ENCODE results near the gene ATP5PB.

The ATP5PB gene

GRCh38 chr1:111448918-111449702 lies at the start of gene ATP5PB, which contains the start of gene WDR77:
TSS of gene ATP5PB (plus strand) at chr1:111449464. CDS start at chr1:111449542, 78 bp downstream.
TSS of gene WDR77 (minus strand) at chr1:111449256. CDS start at chr1:111449169, 87 bp downstream.
- DNase-seq = peak; percentile 93

GRCh38 chr1:111399792-111400610 lies 49.3 kb upstream of the ATP5PB start:
- no peak for DNase-seq

- no peak for DNase-seq
These were observed 47.2 kb upstream of the ATP5PB start for GRCh38 chr1:111402083-111402482.

GRCh38 chr1:111404588-111404987 lies 44.7 kb upstream of the ATP5PB start:
- no peak for DNase-seq

GRCh38 chr1:111406321-111406768 lies 42.9 kb upstream of the ATP5PB start:
- DNase-seq = no peak

- DNase-seq = no peak
These were observed 42.0 kb upstream of the ATP5PB start for GRCh38 chr1:111407301-111407700.

GRCh38 chr1:111412839-111413238 lies 36.4 kb upstream of the ATP5PB start:
- no peak for DNase-seq

GRCh38 chr1:111414756-111415155 lies 34.5 kb upstream of the ATP5PB start:
- no peak for DNase-seq

GRCh38 chr1:111415461-111415860 lies 33.8 kb upstream of the ATP5PB start:
- no peak for DNase-seq

- no peak for DNase-seq
These were observed 31.5 kb upstream of the ATP5PB start for GRCh38 chr1:111417755-111418154.

GRCh38 chr1:111419037-111419436 lies 30.2 kb upstream of the ATP5PB start:
- DNase-seq = no peak

- DNase-seq = no peak
These were observed 28.9 kb upstream of the ATP5PB start for GRCh38 chr1:111420377-111420776.

- DNase-seq = no peak
These were observed 26.5 kb upstream of the ATP5PB start for GRCh38 chr1:111422546-111423391.

GRCh38 chr1:111424281-111424680 lies 25.0 kb upstream of the ATP5PB start:
- no peak for DNase-seq

GRCh38 chr1:111436726-111437125 lies 12.5 kb upstream of the ATP5PB start:
- no peak for DNase-seq

- no peak for DNase-seq
These were observed 9.6 kb upstream of the ATP5PB start for GRCh38 chr1:111439461-111440351.

- no peak for DNase-seq
These were observed 7.6 kb upstream of the ATP5PB start for GRCh38 chr1:111441573-111442192.

- DNase-seq = no peak
These were observed 6.8 kb upstream of the ATP5PB start for GRCh38 chr1:111442457-111442856.

GRCh38 chr1:111444031-111444430 lies 5.2 kb upstream of the ATP5PB start:
- no peak for DNase-seq

- no peak for DNase-seq
These were observed 2.7 kb upstream of the ATP5PB start for GRCh38 chr1:111446546-111446945.

Measured in NCI-H1417 treated with DMSO at 0.1 percent for 48 hours (cell line).